H1 (cell line): ENCODE data around the gene BCAR3. TPM values are rescaled to one million over a fixed set of nuclear protein-coding genes. Genes with fewer than 3 reads are reported as not detected.

ENCODE experiments used
- CBX5 ChIP-seq: fragments of 300-800, 300-1000 bp; sonication (generic); IDR thresholded peaks from 2 replicates; pipeline ENCODE4 v1.7.1; 2016; ENCODE audit warnings: antibody characterized with exemption, low read length, low read depth
- EGR1 ChIP-seq: IDR thresholded peaks from 2 replicates; pipeline ENCODE4 v1.6.1; 2011; ENCODE audit warnings: low read depth, low read length, borderline replicate concordance
- EZH2 ChIP-seq: fragments of 200-600 bp; sonication (generic); IDR thresholded peaks from 2 replicates; pipeline ENCODE4 v1.7.1; 2012; ENCODE audit warnings: low read depth, mild to moderate bottlenecking, moderate library complexity, low read length, inconsistent platforms; ENCODE audit not compliant: severe bottlenecking
- JUN ChIP-seq: IDR thresholded peaks from 2 replicates; pipeline ENCODE4 v1.6.1; 2011; ENCODE audit warnings: low read depth, mild to moderate bottlenecking, improper control_type of control experiment, low read length
- NRF1 ChIP-seq: IDR thresholded peaks from 2 replicates; pipeline ENCODE4 v1.6.1; 2011; ENCODE audit warnings: mild to moderate bottlenecking, low read depth, low read length, improper control_type of control experiment
- SP4 ChIP-seq: IDR thresholded peaks from 2 replicates; pipeline ENCODE4 v1.6.1; 2012; ENCODE audit warnings: low read length, inconsistent platforms
- TBP ChIP-seq: IDR thresholded peaks from 2 replicates; pipeline ENCODE4 v1.6.1; 2011; ENCODE audit warnings: low read depth, low read length, improper control_type of control experiment
- polyA plus RNA-seq, 7 experiments: library from polyadenylated mRNA; depleted of rRNA in 3 of 7; stranded (reverse) in 5 of 7; unstranded in 2 of 7; fragments of >200 nt in 5 of 7; fragments of 200-250 nt in 2 of 7; gene quantifications; 1 replicate in 5 of 7; 2 replicates in 1 of 7; 4 replicates in 1 of 7; pipeline versions ENCODE4 v1.2.1 to v1.2.3, GENCODE V29; 2011 to 2013; ENCODE audit warnings: missing spikeins in 2 of 7, mixed read lengths in 2 of 7
- total RNA-seq: library from RNA; stranded (reverse); fragmentation: NEBNext Ultra II Directional; extraction: Animal tissue kit (Norgen Biotek cat#: 25700); gene quantifications from 2 replicates; pipeline ENCODE4 v1.2.1, GENCODE V29; 2021
- TF ChIP-seq, protein P1 (sequence below): fragments of 300-600 bp; sonication (generic); IDR thresholded peaks from 2 replicates; pipeline ENCODE4 v1.7.1; 2012; ENCODE audit warnings: low read length, moderate library complexity, mild to moderate bottlenecking, inconsistent platforms; ENCODE audit not compliant: insufficient replicate concordance

Gene BCAR3
- total and polyA plus RNA-seq, 2 of the 8 experiments (the other 6 are each of a cell fraction or from before 2014, with no cell fraction given) = 5.6 to 9.2 TPM

DNA sequence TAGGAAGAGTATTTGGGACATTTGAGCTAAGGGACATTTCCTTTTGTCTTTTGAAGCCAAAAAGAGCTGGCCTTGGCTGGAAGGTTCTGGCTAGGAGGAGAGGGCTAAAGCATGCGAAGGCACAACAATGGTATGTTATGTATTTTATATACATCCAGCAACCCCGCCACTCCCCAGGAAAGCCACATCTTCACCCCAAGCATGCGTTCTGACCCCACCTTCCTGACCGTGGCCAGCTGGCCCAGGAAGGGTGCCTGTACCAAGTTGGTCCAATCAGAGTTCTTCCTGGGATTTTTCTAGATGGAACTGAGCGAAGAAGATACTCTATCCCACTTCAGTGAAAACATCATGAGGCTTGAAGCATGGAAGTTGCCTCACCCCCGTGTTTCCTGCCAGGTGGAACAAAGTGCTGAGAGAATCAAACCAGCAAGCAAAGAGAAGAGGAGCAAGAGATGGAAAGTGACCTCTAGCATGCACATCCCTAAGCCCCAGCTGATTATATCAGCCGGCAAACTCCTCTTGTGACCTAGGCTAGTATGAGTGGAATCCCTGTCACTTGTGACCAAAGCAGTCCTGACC is 82.7 kb downstream of the BCAR3 start (continued):
- TF ChIP-seq, protein P1, sequence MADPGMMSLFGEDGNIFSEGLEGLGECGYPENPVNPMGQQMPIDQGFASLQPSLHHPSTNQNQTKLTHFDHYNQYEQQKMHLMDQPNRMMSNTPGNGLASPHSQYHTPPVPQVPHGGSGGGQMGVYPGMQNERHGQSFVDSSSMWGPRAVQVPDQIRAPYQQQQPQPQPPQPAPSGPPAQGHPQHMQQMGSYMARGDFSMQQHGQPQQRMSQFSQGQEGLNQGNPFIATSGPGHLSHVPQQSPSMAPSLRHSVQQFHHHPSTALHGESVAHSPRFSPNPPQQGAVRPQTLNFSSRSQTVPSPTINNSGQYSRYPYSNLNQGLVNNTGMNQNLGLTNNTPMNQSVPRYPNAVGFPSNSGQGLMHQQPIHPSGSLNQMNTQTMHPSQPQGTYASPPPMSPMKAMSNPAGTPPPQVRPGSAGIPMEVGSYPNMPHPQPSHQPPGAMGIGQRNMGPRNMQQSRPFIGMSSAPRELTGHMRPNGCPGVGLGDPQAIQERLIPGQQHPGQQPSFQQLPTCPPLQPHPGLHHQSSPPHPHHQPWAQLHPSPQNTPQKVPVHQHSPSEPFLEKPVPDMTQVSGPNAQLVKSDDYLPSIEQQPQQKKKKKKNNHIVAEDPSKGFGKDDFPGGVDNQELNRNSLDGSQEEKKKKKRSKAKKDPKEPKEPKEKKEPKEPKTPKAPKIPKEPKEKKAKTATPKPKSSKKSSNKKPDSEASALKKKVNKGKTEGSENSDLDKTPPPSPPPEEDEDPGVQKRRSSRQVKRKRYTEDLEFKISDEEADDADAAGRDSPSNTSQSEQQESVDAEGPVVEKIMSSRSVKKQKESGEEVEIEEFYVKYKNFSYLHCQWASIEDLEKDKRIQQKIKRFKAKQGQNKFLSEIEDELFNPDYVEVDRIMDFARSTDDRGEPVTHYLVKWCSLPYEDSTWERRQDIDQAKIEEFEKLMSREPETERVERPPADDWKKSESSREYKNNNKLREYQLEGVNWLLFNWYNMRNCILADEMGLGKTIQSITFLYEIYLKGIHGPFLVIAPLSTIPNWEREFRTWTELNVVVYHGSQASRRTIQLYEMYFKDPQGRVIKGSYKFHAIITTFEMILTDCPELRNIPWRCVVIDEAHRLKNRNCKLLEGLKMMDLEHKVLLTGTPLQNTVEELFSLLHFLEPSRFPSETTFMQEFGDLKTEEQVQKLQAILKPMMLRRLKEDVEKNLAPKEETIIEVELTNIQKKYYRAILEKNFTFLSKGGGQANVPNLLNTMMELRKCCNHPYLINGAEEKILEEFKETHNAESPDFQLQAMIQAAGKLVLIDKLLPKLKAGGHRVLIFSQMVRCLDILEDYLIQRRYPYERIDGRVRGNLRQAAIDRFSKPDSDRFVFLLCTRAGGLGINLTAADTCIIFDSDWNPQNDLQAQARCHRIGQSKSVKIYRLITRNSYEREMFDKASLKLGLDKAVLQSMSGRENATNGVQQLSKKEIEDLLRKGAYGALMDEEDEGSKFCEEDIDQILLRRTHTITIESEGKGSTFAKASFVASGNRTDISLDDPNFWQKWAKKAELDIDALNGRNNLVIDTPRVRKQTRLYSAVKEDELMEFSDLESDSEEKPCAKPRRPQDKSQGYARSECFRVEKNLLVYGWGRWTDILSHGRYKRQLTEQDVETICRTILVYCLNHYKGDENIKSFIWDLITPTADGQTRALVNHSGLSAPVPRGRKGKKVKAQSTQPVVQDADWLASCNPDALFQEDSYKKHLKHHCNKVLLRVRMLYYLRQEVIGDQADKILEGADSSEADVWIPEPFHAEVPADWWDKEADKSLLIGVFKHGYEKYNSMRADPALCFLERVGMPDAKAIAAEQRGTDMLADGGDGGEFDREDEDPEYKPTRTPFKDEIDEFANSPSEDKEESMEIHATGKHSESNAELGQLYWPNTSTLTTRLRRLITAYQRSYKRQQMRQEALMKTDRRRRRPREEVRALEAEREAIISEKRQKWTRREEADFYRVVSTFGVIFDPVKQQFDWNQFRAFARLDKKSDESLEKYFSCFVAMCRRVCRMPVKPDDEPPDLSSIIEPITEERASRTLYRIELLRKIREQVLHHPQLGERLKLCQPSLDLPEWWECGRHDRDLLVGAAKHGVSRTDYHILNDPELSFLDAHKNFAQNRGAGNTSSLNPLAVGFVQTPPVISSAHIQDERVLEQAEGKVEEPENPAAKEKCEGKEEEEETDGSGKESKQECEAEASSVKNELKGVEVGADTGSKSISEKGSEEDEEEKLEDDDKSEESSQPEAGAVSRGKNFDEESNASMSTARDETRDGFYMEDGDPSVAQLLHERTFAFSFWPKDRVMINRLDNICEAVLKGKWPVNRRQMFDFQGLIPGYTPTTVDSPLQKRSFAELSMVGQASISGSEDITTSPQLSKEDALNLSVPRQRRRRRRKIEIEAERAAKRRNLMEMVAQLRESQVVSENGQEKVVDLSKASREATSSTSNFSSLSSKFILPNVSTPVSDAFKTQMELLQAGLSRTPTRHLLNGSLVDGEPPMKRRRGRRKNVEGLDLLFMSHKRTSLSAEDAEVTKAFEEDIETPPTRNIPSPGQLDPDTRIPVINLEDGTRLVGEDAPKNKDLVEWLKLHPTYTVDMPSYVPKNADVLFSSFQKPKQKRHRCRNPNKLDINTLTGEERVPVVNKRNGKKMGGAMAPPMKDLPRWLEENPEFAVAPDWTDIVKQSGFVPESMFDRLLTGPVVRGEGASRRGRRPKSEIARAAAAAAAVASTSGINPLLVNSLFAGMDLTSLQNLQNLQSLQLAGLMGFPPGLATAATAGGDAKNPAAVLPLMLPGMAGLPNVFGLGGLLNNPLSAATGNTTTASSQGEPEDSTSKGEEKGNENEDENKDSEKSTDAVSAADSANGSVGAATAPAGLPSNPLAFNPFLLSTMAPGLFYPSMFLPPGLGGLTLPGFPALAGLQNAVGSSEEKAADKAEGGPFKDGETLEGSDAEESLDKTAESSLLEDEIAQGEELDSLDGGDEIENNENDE = no peak
- TF ChIP-seq JUN (no peak), NRF1 (no peak), EZH2 (no peak), TBP (no peak), SP4 (no peak), CBX5 (no peak), EGR1 (no peak)
